Mucosa of gallbladder (tissue), 1 donor: ENCODE results near the gene STXBP5. TPM values are rescaled to one million over a fixed set of nuclear protein-coding genes. Genes with fewer than 3 reads are reported as not detected.

Experiments used
- DNase-seq: peaks from one replicate; pipeline ENCODE4 v3.0.0-alpha.2; 2020; ENCODE audit warnings: low spot score
- total RNA-seq: library from RNA; stranded (reverse); gene quantifications from one replicate; pipeline ENCODE4 v1.2.1, GENCODE V29; 2021
- donor health status: DM: no; HTN: no; CAD: no.

Gene STXBP5
- total RNA-seq, 1 donor from 2014 or later: 23.0 TPM

- no peak for DNase-seq
Observed at GRCh38 chr6:147209762-147210449, 5.7 kb downstream of the STXBP5 start.

GRCh38 chr6:147211349-147211748 is 7.1 kb downstream of the STXBP5 start:
- no peak for DNase-seq

- no peak for DNase-seq
Observed at GRCh38 chr6:147211831-147212230, 7.6 kb downstream of the STXBP5 start.

- no peak for DNase-seq
Observed at GRCh38 chr6:147212622-147213021, 8.4 kb downstream of the STXBP5 start.

GRCh38 chr6:147213772-147214171 is 9.6 kb downstream of the STXBP5 start:
- DNase-seq: no peak

GRCh38 chr6:147214248-147215227 is 10.3 kb downstream of the STXBP5 start:
- no peak for DNase-seq

- DNase-seq: no peak
Observed at GRCh38 chr6:147216915-147217314, 12.7 kb downstream of the STXBP5 start.

GRCh38 chr6:147217840-147218404 is 13.7 kb downstream of the STXBP5 start:
- no peak for DNase-seq

- DNase-seq: no peak
Observed at GRCh38 chr6:147218797-147219196, 14.6 kb downstream of the STXBP5 start.

- no peak for DNase-seq
Observed at GRCh38 chr6:147219463-147219862, 15.2 kb downstream of the STXBP5 start.

- no peak for DNase-seq
Observed at GRCh38 chr6:147220345-147220744, 16.1 kb downstream of the STXBP5 start.

GRCh38 chr6:147221739-147222138 is 17.5 kb downstream of the STXBP5 start:
- DNase-seq: no peak

- no peak for DNase-seq
Observed at GRCh38 chr6:147222160-147222838, 18.1 kb downstream of the STXBP5 start.

GRCh38 chr6:147223736-147224135 is 19.5 kb downstream of the STXBP5 start:
- no peak for DNase-seq

GRCh38 chr6:147226163-147226724 is 22.0 kb downstream of the STXBP5 start:
- DNase-seq: no peak

- no peak for DNase-seq
Observed at GRCh38 chr6:147226877-147227276, 22.7 kb downstream of the STXBP5 start.

GRCh38 chr6:147227770-147228320 is 23.6 kb downstream of the STXBP5 start:
- no peak for DNase-seq

- no peak for DNase-seq
Observed at GRCh38 chr6:147231589-147231988, 27.4 kb downstream of the STXBP5 start.

- DNase-seq: no peak
Observed at GRCh38 chr6:147234685-147235084, 30.5 kb downstream of the STXBP5 start.

GRCh38 chr6:147238164-147238563 is 33.9 kb downstream of the STXBP5 start:
- no peak for DNase-seq

- no peak for DNase-seq
Observed at GRCh38 chr6:147238906-147239305, 34.7 kb downstream of the STXBP5 start.
